WTC11 (cell line): Measurements from ENCODE around the gene RC3H1. TPM values are rescaled to one million over a fixed set of nuclear protein-coding genes. Genes with fewer than 3 reads are reported as not detected.

Experiments used
- ATAC-seq: fragments of 200-7000 bp; cut with Tn5 transposase; 2 replicates; pipeline ENCODE4 v1.10.0; 2021; ENCODE audit warnings: mild to moderate bottlenecking, moderate library complexity
- CTCF ChIA-PET: fragments of 300-600 bp; sonication (Branson Sonifier 250); formaldehyde crosslinking; loops from one replicate; lab custom pipeline; 2021; ENCODE audit warnings: antibody characterized with exemption; lab: Charles Lee
- POLR2A ChIA-PET: fragments of 350-600 bp; sonication (Branson Sonifier 250); formaldehyde crosslinking; loops from one replicate; lab custom pipeline; 2021; ENCODE audit warnings: antibody characterized with exemption; lab: Charles Lee
- DNase-seq: peaks from one replicate; pipeline ENCODE4 v3.0.0; 2021; ENCODE audit warnings: low spot score
- H3K27ac Mint-ChIP-seq: 2 replicates; pipeline ENCODE4 v1.8.0; 2021; ENCODE audit warnings: mixed read lengths
- H3K27me3 Mint-ChIP-seq: 2 replicates; pipeline ENCODE4 v1.8.0; 2021; ENCODE audit warnings: low read depth, mild to moderate bottlenecking, moderate library complexity, mixed read lengths
- H3K36me3 Mint-ChIP-seq: 2 replicates; pipeline ENCODE4 v1.8.0; 2021; ENCODE audit warnings: mixed read lengths
- H3K4me1 Mint-ChIP-seq: 2 replicates; pipeline ENCODE4 v1.8.0; 2022; ENCODE audit warnings: mixed read lengths
- H3K4me3 Mint-ChIP-seq: 2 replicates; pipeline ENCODE4 v1.8.0; 2021; ENCODE audit warnings: mild to moderate bottlenecking, moderate library complexity, mixed read lengths
- H3K9me3 Mint-ChIP-seq: 2 replicates; pipeline ENCODE4 v1.8.0; 2021; ENCODE audit warnings: mixed read lengths
- ATF1 ChIP-seq: sonication (generic); formaldehyde crosslinking; IDR thresholded peaks from 2 replicates; pipeline ENCODE4 v1.8.1; 2023; ENCODE audit warnings: mild to moderate bottlenecking, moderate library complexity, missing genetic modification reagents
- CBFB ChIP-seq: sonication (generic); formaldehyde crosslinking; IDR thresholded peaks from 2 replicates; pipeline ENCODE4 v1.8.1; 2022; ENCODE audit warnings: mild to moderate bottlenecking, low read depth, missing genetic modification reagents
- KAT7 ChIP-seq: sonication (generic); formaldehyde crosslinking; IDR thresholded peaks from 2 replicates; pipeline ENCODE4 v1.8.1; 2023; ENCODE audit warnings: missing genetic modification reagents, mild to moderate bottlenecking, borderline replicate concordance
- MXD4 ChIP-seq: fragments of 250-450 bp; sonication (Bioruptor Pico); IDR thresholded peaks from 2 replicates; pipeline ENCODE4 v1.8.0; 2021; ENCODE audit warnings: mild to moderate bottlenecking, moderate library complexity, borderline replicate concordance
- NFE2L1 ChIP-seq: sonication (generic); formaldehyde crosslinking; IDR thresholded peaks from 2 replicates; pipeline ENCODE4 v1.8.1; 2023; ENCODE audit warnings: missing genetic modification reagents
- RELA ChIP-seq: sonication (generic); formaldehyde crosslinking; IDR thresholded peaks from 2 replicates; pipeline ENCODE4 v1.8.1; 2022; ENCODE audit warnings: missing genetic modification reagents, mild to moderate bottlenecking, borderline replicate concordance
- SOX15 ChIP-seq: fragments of 250-450 bp; sonication (Bioruptor Pico); IDR thresholded peaks from 2 replicates; pipeline ENCODE4 v1.9.0; 2021; ENCODE audit warnings: mild to moderate bottlenecking
- ZBTB21 ChIP-seq: sonication (generic); formaldehyde crosslinking; IDR thresholded peaks from 2 replicates; pipeline ENCODE4 v1.8.1; 2023; ENCODE audit warnings: mild to moderate bottlenecking, missing genetic modification reagents, borderline replicate concordance
- ZNF121 ChIP-seq: sonication (generic); formaldehyde crosslinking; IDR thresholded peaks from 2 replicates; pipeline ENCODE4 v1.8.0; 2023; ENCODE audit warnings: missing genetic modification reagents
- ZNF416 ChIP-seq: fragments of 250-450 bp; sonication (Bioruptor Pico); IDR thresholded peaks from 2 replicates; pipeline ENCODE4 v1.9.0; 2021; ENCODE audit warnings: mild to moderate bottlenecking, inconsistent platforms
- ZNF671 ChIP-seq: fragments of 250-450 bp; sonication (Bioruptor Pico); IDR thresholded peaks from 2 replicates; pipeline ENCODE4 v1.8.0; 2021; ENCODE audit warnings: mild to moderate bottlenecking
- total RNA-seq: library from RNA; stranded (reverse); gene quantifications from 3 replicates; pipeline ENCODE4 v1.2.3, GENCODE V29; 2021
- TF ChIP-seq, protein P1 (sequence below): sonication (generic); formaldehyde crosslinking; conservative IDR thresholded peaks from 2 replicates; pipeline ENCODE4 v1.8.1; 2022; ENCODE audit warnings: mild to moderate bottlenecking, missing genetic modification reagents
- TF ChIP-seq, protein P2 (sequence below): sonication (generic); formaldehyde crosslinking; IDR thresholded peaks from 2 replicates; pipeline ENCODE4 v1.8.0; 2022; ENCODE audit warnings: mild to moderate bottlenecking, missing genetic modification reagents
- TF ChIP-seq, protein P3 (sequence below): fragments of 250-450 bp; sonication (Bioruptor Pico); IDR thresholded peaks from 2 replicates; pipeline ENCODE4 v1.9.0; 2021; ENCODE audit warnings: mild to moderate bottlenecking
- TF ChIP-seq, protein P4 (sequence below): sonication (generic); formaldehyde crosslinking; IDR thresholded peaks from 2 replicates; pipeline ENCODE4 v1.8.1; 2022; ENCODE audit warnings: mild to moderate bottlenecking, moderate library complexity, missing genetic modification reagents
- TF ChIP-seq, protein P5 (sequence below): sonication (generic); formaldehyde crosslinking; IDR thresholded peaks from 2 replicates; pipeline ENCODE4 v1.8.0; 2023; ENCODE audit warnings: mild to moderate bottlenecking, missing genetic modification reagents
- TF ChIP-seq, protein P6 (sequence below): sonication (generic); formaldehyde crosslinking; IDR thresholded peaks from 2 replicates; pipeline ENCODE4 v1.8.1; 2023; ENCODE audit warnings: mild to moderate bottlenecking, missing genetic modification reagents, moderate library complexity

Gene RC3H1
- total RNA-seq, 1 experiment from 2014 or later: 25.4 TPM

DNA sequence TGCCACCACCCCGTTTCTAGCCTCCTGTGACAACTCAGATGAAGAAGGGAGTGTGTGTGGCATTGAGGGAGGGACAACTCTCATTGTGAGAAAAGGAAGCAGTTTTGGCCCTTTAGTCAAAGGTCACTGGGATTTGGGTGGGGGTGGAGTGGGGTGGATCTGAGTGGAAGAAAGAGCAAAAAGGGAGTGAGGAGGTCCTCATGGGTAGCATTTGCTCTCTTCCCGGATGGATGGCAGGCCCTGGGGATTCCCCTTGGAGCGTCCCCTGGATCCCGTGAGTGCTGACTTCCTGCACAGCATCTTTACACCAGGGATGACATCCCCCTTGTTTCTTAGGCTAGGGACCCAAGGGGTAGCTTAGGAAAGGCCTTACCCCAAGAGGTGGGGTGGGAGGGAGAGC is 105.5 kb downstream of the RC3H1 start:
- no peaks in the 10 kb centered on the region for H3K36me3 Mint-ChIP-seq
- no peak for DNase-seq
- no peaks in the 10 kb centered on the region for H3K4me1 Mint-ChIP-seq
- ChIA-PET POLR2A (no interaction called here), CTCF (no interaction called here)
- no peak overlapping the region for H3K4me3 Mint-ChIP-seq
- no peaks in the 10 kb centered on the region for H3K9me3 Mint-ChIP-seq
- TF ChIP-seq, protein P1, sequence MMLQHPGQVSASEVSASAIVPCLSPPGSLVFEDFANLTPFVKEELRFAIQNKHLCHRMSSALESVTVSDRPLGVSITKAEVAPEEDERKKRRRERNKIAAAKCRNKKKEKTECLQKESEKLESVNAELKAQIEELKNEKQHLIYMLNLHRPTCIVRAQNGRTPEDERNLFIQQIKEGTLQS: no peak
- TF ChIP-seq SOX15 (CRISPR knock-in tag) (no peak), ATF1 (CRISPR knock-in tag) (no peak), RELA (CRISPR knock-in tag) (no peak), ZNF416 (CRISPR knock-in tag) (no peak), MXD4 (no peak), NFE2L1 (no peak)
- TF ChIP-seq, protein P2, sequence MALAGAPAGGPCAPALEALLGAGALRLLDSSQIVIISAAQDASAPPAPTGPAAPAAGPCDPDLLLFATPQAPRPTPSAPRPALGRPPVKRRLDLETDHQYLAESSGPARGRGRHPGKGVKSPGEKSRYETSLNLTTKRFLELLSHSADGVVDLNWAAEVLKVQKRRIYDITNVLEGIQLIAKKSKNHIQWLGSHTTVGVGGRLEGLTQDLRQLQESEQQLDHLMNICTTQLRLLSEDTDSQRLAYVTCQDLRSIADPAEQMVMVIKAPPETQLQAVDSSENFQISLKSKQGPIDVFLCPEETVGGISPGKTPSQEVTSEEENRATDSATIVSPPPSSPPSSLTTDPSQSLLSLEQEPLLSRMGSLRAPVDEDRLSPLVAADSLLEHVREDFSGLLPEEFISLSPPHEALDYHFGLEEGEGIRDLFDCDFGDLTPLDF (CRISPR knock-in tag): no peak
- no peak for ATAC-seq
- no peak overlapping the region for H3K27ac Mint-ChIP-seq
- no peaks in the 10 kb centered on the region for H3K27me3 Mint-ChIP-seq

DNA sequence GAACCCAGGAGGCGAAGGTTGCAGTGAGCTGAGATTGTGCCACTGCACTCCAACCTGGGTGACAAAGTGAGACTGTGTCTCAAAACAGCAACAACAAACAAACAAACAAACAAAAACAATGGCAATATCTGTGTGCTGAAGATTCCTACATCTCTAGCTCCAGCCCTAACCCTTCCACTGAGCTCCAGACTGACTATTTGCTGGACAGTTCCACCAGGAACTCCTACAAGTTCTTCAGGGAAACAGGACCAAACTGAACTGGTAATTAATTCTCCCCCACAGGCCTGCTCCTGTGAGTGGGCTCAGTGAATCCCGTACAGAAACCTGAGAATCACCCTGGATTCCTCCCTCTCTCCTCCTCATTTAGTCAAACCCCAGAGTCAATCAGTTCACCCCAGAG is 106.6 kb downstream of the RC3H1 start:
- Mint-ChIP-seq H3K27ac (no peak overlapping the region; the same call in 1 of the 2 replicates), H3K36me3 (no peaks in the 10 kb centered on the region), H3K27me3 (no peaks in the 10 kb centered on the region), H3K4me3 (no peak overlapping the region), H3K9me3 (no peaks in the 10 kb centered on the region), H3K4me1 (no peaks in the 10 kb centered on the region)
- no peak for ATAC-seq
- POLR2A ChIA-PET: no interaction called here
- no peak for DNase-seq
- CTCF ChIA-PET: no interaction called here
- TF ChIP-seq ZNF121 (no peak), ATF1 (CRISPR knock-in tag) (no peak), MXD4 (no peak), KAT7 (CRISPR knock-in tag) (no peak), CBFB (CRISPR knock-in tag) (no peak), ZNF671 (CRISPR knock-in tag) (no peak), ZBTB21 (no peak)
- TF ChIP-seq, protein P3, sequence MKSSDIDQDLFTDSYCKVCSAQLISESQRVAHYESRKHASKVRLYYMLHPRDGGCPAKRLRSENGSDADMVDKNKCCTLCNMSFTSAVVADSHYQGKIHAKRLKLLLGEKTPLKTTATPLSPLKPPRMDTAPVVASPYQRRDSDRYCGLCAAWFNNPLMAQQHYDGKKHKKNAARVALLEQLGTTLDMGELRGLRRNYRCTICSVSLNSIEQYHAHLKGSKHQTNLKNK (CRISPR knock-in tag): no peak
- TF ChIP-seq, protein P4, sequence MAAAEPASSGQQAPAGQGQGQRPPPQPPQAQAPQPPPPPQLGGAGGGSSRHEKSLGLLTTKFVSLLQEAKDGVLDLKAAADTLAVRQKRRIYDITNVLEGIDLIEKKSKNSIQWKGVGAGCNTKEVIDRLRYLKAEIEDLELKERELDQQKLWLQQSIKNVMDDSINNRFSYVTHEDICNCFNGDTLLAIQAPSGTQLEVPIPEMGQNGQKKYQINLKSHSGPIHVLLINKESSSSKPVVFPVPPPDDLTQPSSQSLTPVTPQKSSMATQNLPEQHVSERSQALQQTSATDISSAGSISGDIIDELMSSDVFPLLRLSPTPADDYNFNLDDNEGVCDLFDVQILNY (CRISPR knock-in tag): no peak
- TF ChIP-seq, protein P5, sequence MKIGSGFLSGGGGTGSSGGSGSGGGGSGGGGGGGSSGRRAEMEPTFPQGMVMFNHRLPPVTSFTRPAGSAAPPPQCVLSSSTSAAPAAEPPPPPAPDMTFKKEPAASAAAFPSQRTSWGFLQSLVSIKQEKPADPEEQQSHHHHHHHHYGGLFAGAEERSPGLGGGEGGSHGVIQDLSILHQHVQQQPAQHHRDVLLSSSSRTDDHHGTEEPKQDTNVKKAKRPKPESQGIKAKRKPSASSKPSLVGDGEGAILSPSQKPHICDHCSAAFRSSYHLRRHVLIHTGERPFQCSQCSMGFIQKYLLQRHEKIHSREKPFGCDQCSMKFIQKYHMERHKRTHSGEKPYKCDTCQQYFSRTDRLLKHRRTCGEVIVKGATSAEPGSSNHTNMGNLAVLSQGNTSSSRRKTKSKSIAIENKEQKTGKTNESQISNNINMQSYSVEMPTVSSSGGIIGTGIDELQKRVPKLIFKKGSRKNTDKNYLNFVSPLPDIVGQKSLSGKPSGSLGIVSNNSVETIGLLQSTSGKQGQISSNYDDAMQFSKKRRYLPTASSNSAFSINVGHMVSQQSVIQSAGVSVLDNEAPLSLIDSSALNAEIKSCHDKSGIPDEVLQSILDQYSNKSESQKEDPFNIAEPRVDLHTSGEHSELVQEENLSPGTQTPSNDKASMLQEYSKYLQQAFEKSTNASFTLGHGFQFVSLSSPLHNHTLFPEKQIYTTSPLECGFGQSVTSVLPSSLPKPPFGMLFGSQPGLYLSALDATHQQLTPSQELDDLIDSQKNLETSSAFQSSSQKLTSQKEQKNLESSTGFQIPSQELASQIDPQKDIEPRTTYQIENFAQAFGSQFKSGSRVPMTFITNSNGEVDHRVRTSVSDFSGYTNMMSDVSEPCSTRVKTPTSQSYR (CRISPR knock-in tag): no peak
- TF ChIP-seq, protein P6, sequence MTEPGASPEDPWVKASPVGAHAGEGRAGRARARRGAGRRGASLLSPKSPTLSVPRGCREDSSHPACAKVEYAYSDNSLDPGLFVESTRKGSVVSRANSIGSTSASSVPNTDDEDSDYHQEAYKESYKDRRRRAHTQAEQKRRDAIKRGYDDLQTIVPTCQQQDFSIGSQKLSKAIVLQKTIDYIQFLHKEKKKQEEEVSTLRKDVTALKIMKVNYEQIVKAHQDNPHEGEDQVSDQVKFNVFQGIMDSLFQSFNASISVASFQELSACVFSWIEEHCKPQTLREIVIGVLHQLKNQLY (CRISPR knock-in tag): no peak
- TF ChIP-seq, protein P1: no peak
